Germinal center (tissue), 1 donor: Measurements from ENCODE around the gene CCDC97.
A peak's percentile ranks its signal among the peaks of the same experiment; 100 is the strongest.
"Not testable (repeated sequence)": the region's sequence is repeated elsewhere in the genome, so short reads cannot be mapped to it uniquely, and the experiment has no call there.

Experiments
- DNase-seq: peaks from one replicate; pipeline ENCODE4 v3.0.0; 2012; ENCODE audit warnings: mixed read lengths, low spot score

The CCDC97 gene

GRCh38 chr19:41339936-41340335 is 30.0 kb downstream of the CCDC97 start:
- DNase-seq = no peak

- DNase-seq = no peak
Observed at GRCh38 chr19:41341669-41342490, 31.9 kb downstream of the CCDC97 start.

- DNase-seq = no peak
Observed at GRCh38 chr19:41344162-41344561, 34.2 kb downstream of the CCDC97 start.

DNA sequence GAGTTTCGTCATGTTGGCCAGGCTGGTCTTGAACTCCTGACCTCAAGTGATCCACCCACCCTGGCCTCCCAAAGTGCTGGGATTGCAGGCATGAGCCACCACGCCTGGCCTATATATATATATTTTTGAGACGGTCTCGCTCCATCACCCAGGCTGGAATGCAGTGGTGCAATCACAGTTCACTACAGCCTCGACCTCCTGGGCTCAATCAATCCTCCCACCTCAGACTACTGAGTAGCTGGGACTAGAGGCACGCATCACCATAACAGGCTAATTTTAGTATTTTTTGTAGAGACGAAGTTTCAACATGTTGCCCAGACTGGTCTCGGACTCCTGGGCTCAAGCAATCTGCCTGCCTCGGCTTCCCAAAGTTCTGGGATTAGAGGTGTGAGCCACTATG is 36.9 kb downstream of the CCDC97 start:
- DNase-seq = not testable (repeated sequence)

GRCh38 chr19:41350735-41351338 is 40.9 kb downstream of the CCDC97 start:
- no peak for DNase-seq

DNA sequence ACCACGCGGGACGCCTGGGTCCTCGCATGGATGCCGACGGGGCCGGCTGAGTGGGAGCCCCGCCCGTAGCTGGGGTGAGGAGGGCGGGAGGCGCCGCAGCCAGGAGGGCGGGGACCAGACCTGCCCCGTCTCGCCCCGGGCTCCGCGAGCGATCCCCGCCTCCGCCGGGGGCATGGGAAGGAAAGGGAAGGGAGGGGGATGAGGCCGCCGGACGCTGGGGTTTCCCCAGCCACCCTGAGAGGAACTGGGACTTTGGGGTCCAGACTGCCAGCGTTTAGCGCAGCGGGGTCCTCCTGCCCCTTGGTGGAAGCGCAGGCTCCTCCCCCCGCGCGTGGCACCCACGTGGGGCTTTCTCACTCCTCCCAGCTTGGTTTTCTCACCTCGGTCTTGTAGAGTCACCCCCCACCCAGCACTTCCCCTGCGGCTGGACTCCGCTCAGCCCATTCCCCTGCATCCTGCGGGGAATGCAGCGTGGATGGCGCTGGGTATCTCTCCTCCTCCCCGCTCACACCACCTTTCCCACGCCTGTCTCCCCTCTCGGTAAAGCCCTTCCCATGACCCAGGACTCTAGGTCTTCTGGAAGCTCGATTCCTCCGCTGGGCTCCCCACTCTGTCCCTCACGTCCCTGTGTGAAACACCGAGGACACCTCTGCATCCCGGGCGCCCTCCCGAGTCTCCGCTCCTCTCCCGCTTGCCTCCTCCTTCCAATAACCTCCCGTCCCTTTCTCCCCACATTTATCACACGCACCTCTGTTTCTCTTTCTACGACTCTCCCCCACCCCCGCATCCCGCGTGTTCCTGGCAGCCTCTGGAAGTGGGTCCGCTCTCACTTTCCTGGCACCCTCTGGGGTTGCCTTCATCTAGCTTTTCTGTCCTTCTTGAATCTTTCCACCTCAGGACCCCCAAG is 41.6 kb downstream of the CCDC97 start:
- DNase-seq = peak; percentile 89

- no peak for DNase-seq
Observed at GRCh38 chr19:41352279-41352608, 42.3 kb downstream of the CCDC97 start.

- peak; percentile 89 for DNase-seq
Observed at GRCh38 chr19:41352609-41353465, 42.9 kb downstream of the CCDC97 start.

DNA sequence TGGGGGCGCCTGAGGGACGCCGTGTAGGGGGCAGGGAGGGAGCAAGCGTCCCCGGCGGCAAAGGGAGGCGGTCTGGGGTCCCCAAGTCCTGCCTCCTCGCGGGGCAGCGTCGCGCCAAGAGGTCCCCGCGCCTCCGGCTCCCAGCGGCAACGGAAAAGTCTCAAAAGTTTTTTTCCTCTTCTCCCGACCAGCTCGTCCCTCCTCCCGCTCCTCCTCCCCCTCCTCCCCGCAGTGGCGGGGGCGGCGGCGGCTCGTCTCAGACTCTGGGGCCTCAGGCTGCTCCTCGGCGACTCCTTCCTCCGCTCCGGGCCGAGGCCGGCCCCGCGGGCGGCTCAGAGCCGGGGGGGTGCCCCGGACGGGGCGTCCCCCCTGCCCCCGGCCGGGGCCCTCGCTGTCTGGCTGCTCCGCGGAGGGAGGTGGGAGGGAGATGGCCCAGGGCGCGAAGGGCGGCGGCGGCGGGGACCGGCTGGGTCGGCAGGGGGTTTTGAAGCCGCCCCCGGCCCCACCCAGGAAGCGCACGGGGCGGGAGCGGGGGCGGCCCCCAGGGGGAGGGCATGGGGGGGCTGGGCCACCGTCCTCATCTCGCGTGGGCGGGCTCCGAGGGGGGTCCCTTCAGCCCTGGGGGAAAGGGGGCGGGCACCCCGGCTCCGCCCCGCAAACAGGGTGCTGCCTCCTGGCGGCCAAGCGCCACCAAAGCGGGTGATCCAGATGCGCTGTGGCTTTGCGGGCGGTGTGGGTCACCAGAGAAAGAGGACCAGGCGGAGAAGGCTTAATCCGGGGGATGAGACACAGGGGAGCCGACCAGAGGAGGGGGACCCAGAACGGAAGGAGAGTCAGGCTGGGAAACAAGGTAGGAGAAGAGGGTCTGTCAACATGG is 43.7 kb downstream of the CCDC97 start, which contains the start of gene TGFB1:
Gene TGFB1, minus strand, starts transcription at position 457 of the 877 bp plus-strand sequence. CDS start 878 bp downstream, outside the sequence.
- DNase-seq = peak; percentile 98

GRCh38 chr19:41354343-41354953 is 44.5 kb downstream of the CCDC97 start:
- DNase-seq = no peak

- DNase-seq = no peak
Observed at GRCh38 chr19:41355035-41355434, 45.1 kb downstream of the CCDC97 start.

DNA sequence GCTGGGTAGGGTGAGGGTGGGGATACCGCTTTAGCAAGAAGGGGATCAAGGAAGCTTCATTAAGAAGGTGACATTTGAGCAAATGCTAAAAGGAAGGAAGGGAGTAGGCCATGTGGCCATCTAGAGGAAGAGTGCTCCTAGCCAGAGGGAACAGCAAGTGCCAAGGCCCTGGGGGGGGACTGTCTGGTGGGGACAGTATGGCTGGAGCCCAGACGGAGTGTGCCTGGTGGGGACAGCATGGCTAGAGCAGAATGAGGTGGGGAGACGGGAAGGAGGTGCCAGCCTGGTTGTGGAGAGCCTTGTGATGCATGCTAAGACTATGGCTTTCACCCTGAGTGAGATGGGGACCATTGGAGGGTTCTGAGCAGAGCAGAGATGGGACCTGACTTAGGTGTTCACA is 45.8 kb downstream of the CCDC97 start:
- DNase-seq = no peak

DNA sequence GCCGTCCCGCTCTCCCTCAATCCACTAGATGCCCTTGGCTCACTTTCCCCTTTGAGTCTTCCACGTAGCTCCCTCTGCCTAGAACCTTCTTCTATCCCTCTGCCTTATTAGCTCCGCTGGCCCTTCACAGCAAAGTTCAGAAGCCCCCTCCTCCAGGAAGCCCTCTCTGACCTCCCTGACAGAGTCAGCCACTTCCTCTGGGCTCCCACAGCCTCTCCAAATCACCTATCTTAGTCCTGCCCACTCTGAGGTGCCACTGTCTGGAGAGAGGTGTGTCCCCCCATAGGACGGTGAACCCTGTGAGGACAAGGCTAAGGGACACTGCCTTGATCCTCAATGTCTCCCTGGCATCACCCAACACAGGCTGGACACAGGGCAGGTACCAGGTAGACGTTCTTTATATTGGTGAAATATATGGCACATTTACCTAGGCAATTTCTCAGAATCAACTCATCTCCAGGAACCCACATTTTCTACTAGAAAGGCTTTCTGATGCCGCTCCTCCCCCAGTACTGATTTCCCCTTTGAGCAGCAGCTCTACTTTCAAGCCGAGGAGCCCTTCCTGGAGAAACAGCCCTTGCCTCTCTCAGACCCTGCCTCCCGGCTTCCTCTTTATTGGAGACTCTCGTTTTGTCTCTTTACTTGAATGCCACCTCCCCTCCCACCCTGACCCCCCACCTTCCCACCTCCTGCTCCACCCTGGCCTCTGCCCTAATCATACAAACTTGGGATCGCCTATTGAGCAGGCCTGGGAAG is 47.2 kb downstream of the CCDC97 start:
- DNase-seq = no peak

DNA sequence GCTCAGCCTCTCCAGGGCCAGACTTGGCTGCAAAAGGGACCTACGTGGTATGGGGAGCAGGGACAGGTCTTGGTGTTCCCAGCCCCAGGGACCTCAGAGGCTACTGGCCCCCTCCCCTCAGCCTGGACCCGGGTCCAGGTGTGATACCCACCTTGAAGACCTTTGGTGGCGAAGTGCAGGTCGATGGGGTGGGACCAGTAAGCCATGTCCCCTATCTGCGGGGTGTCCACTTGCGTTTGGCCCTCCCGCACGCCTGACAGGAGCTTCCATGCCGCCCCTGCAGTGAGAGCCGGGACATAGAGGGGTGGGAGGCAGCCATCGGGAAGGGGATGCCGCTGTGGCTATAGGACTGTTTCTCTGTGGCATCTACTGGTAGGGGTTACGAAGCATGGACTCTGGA is 47.8 kb downstream of the CCDC97 start:
- DNase-seq = no peak

- no peak for DNase-seq
Observed at GRCh38 chr19:41359741-41360140, 49.8 kb downstream of the CCDC97 start.

GRCh38 chr19:41362143-41362847 is 52.3 kb downstream of the CCDC97 start:
- no peak for DNase-seq

- no peak for DNase-seq
Observed at GRCh38 chr19:41363371-41363752, 53.4 kb downstream of the CCDC97 start.

- peak; percentile 98 for DNase-seq
Observed at GRCh38 chr19:41363753-41364523, 54.0 kb downstream of the CCDC97 start, which contains the start of gene B9D2. Gene B9D2 (minus strand): TSS chr19:41364149. CDS start chr19:41363519, 630 bp downstream.
